Measurements from ENCODE around the gene FUNDC2.

FUNDC2 gene

DNA sequence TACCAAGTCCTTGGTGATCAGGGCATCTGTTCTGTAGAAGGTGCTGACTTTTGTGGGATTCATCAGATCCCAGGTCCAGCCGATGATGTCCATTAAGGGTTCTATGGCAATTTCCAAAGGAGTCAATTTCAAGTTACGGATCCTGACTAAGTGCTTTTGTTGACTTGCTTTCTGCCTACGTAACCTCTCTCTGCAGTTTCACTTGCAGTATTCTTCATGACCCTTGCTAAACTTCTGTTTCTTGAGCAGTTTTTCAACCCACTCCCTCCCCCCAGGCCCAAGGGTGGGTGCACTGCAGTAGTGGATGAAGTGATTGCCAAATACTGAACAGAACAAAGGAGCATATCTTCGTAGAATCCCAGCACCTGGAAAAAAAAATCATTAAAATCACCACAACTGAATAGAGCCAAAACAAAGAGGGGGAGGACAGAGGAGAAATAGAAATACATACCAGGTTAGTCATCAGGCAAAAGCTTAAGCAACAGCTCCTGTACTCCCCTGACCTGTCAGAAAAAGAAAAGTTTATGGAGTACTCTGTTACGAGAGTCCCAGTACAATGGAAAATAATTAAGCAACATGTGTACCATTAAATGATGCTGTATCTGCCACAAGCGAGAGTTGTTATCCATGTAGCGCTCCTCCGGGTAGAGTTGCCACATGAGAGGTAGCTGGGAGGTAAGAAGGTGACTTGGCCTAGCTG lies 38.5 kb downstream of the FUNDC2 start:
- intact Hi-C loops (cut with DNase I) = no loop called here
- no peak for DNase-seq

DNA sequence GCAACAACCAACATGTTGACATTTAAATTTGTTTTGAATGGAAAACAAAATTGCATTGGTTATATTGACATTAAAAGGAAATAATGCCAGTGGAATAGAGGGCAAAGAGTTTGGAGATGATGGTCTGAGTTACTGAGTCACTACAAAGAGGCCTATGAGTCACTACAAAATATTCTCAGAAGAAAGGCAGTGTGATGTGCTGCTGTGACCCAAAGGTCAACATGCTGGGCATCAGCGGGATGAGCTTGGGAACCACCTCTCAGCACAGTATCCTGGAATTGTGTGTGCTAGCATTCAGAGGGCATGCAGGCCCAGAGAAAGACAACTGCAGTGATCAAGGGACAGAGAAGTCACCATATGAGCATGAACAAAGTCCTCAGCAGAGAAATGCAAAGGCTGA lies 41.5 kb downstream of the FUNDC2 start:
- DNase-seq = no peak
- intact Hi-C loops (cut with DNase I) = no loop called here

DNA sequence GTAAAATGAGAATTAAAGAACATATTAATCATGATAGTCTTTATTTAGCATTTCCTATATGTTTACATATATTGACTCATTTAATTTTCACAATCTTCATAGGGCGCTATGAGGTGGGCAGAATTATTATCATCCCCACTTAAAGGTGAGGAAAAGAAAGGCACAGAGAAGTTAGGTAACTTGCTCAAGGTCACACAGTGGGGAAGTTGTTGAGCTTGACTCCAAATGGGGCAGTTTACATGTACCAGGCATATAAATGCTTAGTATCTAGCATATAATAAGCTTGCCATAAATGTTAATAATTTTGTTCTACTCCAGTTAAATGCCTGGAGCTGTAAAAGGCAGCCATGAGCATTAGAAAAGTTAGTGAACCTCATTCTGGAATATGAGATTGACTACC lies 42.8 kb downstream of the FUNDC2 start:
- DNase-seq = no peak
- intact Hi-C loops (cut with DNase I) = no loop called here

DNA sequence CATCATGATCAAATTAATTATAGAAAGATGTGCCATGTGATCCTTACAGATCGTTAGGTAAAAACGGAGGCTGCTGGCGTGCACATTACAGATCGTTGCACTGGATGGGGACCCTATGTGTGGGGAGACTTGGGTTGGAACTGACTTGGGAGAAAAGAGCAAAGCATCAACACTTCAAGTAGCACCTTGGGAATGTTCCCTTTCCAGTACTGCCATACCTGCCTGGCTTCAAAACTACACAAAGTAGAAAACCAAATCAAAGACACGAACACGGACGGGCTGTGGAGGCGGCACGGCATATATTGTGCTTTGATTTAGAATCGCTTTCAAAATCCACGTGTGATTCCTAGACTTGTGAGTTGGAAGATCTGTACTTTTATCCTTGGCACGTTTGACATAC lies 43.4 kb downstream of the FUNDC2 start:
- no peak for DNase-seq
- intact Hi-C loops (cut with DNase I) = loop anchor here (5.0 to 10.0 kb wide), 2 partner anchors 43 to 145 kb away; partner anchors contain the start of genes FUNDC2 and VBP1

DNA sequence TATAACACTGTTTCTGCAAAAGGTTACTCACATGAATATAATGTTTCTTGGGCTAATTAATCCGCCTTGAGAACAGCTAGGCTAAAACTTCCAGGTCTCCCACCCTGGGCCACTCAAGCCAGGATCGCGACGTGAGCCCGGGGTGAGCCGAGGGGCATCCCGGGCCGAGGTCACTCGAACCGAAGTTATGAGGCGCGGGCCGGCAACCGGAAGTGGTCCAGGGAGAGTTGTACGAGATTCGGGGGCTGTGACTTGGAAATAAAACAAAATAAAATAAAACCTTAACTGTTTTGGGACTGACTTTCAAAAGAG lies 44.0 kb downstream of the FUNDC2 start:
- DNase-seq = peak in 2 of 10 donors; percentile 18 to 72
- intact Hi-C loops (cut with DNase I) = loop anchor here (5.0 to 10.0 kb wide), 2 partner anchors 43 to 144 kb away; partner anchors contain the start of genes FUNDC2 and VBP1

DNA sequence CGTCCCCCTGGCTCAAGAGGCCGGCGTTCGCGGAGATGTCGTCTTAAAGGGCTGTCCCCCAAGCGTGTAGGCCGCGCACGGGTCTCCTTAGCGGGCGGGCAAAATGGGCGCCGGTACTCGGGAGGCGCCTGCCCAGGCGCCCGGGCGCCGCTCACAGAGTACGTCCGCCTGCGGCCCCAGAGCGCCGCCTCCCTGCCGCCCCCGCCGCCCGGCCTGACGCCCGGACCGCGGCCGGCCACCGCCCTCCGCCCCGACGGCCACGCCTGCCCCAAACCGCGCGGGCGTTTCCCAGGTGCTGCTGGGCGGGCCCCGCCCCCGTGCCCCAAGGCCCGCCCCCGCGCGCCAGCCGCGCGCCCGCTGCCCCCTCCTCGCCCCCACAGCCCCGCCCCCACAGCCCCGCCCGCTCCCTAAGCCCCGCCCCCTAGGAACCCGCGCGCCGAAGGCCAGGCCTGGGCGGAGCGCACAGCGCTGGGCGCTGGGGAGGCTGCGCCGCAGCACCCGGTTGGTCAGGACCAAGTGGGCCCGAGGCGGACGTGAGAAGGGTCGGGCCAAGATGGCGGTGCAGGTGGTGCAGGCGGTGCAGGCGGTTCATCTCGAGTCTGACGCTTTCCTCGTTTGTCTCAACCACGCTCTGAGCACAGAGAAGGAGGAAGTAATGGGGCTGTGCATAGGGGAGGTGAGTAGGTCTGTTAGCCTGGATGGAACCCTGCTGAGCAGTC lies 44.5 kb downstream of the FUNDC2 start, which contains the start of the genes BRCC3, CMC4 and MTCP1:
Gene BRCC3, plus strand, starts transcription at position 534 of the 719 bp plus-strand sequence. Its CDS starts 20 bp downstream, at position 554.
Gene CMC4, minus strand, starts transcription at position 162 of the 719 bp plus-strand sequence. CDS start 7,113 bp downstream, outside the sequence.
Gene MTCP1, minus strand, starts transcription at position 162 of the 719 bp plus-strand sequence. CDS start 5,126 bp downstream, outside the sequence.
- intact Hi-C loops (cut with DNase I) = loop anchor here (5.0 to 10.0 kb wide), 2 partner anchors 44 to 144 kb away; partner anchors contain the start of genes FUNDC2 and VBP1
- DNase-seq = peak; percentile 63 to 97 (median 76)

DNA sequence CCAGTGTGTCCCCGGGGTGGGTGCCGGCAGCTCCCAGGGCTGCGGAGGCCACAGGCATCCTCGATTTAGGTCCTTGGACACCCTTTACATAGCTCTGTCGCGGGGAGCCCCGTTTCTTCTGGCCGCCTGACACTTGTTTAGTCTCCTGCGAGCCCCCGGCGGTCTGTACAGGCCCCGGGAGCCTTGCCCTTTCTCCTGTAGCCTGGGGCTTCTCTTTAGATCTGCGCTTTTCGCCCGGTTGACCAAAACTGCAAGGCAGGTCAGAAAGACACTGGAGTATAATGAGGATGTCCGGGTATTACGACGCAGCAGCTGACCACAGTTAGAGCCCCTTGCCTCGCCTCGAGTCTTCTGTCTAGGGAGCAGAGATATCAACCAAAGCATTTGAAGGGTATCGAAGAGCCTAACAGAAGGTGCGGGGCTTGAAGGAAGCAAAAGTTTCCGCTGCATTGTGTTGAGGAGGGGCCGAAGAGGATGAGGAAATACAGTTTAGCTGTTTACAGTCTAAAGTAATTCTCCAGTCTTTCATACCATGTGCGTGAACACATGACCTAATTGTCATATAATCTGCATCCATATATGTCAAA lies 45.1 kb downstream of the FUNDC2 start:
- peak in 3 of 10 donors; percentile 13 to 74 (median 13) for DNase-seq
- intact Hi-C loops (cut with DNase I) = loop anchor here (5.0 to 10.0 kb wide), 2 partner anchors 44 to 143 kb away; partner anchors contain the start of genes FUNDC2 and VBP1

DNA sequence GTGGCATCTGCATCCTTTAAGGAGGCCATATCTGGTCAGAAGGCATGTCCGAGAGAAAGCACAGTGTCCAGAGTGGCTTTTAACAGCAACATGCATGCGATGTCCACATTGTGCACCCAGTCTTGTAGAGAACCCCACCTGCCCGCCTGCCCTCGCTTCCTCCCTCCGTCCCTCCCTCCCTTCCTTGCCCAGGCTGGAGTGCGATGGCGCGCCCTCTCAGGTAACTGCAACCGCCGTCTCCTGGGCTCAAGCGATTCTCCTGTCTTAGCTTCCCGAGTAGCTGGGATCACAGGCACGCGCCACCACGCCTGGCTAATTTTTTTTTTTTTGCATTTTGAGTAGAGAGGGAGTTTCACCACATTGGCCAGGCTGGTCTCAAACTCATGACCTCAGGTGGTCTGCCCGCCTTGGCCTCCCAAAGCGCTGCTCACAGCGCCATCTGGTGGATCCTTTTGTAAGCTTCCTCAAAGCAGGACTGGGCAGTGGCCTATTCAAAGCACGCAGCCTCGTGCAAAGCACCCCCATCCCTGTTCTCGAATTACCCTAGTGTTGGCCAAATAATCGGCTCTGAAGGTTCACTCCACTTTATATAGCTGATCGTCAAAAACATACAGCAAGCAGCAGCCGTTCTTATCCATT lies 59.7 kb downstream of the FUNDC2 start:
- intact Hi-C loops (cut with DNase I) = no loop called here
- peak in 2 of 10 donors; percentile 20 to 82 for DNase-seq

DNA sequence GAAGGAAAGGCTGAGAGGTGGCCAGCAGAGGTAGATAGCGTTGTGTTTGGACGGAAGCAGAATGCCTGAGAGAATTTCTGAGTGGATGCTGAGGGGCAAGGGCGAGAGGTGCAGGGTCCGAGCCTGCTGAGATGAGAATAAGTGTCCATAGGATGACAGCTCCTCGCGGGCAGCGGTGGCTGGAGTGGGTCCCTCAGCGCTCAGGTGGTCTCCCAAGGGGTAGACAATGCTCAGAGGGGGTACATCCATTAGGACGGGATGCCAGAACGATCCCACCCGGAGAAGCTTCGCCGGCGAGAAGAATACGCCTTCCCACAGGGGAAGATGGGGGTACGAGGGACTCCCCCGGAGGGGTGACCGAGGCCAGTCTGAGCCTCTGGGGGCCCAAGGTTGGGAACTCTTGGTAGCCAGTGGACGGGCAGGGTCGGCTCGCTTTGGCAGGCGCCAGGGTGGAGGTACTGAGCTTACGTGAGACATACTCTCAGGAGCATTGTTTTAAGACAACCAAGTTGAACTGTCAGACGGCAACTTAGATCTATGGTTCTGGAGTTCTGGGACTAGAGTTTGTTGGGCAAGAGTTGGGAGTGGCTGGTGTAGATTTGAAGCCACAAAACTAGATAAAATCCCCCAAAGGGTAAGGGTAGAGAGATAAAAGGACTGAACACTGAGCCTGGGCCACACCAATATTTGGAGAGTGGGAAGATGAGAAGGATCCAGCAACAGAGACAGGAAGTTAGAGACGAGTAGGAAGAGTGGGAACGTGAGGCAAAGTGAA lies 60.5 kb downstream of the FUNDC2 start:
- intact Hi-C loops (cut with DNase I) = no loop called here
- DNase-seq = peak in 2 of 10 donors; percentile 67 to 79

DNA sequence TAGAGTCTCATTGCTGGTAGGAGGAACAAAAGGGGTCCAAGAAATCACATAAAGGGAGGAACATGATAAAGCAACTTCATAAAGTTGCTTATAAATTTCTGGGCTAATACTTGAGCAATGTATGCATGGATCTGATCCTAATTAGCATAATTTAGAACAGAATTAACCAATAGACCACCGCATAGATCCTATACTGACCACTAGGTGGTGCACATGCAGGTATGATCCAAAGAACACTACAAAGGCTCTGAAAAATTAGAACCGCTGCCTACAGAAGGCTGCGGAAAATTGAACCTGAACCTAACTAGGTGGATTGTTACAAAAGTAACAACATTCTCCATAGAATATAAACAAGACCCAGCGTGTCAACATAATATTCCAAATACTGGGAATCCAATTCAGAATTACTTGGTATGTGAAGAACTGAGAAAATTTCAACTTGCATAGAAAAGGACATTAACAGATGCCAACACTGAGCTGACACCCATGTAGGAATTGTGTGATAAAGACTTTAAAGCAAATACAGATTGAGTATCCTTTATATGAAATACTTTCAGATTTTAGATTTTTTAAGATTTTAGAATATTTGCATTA lies 67.9 kb downstream of the FUNDC2 start:
- DNase-seq = no peak
- intact Hi-C loops (cut with DNase I) = no loop called here

DNA sequence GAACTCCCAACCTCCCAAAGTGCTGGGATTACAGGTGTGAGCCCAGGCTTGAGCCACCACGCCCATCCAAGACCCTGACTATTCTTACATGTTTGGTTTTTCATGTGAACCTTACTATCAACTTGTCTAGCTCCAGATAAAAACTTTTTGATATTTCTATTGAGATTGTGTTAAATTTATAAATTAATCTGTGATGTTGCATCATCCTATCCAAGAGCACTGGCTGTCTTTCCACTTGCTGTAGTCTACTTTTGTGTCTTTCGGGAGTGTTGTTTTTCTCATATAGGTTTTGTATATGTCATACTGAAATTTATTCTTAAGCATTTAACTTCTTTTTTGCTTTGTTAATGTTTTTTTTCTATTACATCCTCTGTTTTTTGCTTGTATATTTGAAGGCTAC lies 79.3 kb downstream of the FUNDC2 start:
- intact Hi-C loops (cut with DNase I) = no loop called here
- no peak for DNase-seq

DNA sequence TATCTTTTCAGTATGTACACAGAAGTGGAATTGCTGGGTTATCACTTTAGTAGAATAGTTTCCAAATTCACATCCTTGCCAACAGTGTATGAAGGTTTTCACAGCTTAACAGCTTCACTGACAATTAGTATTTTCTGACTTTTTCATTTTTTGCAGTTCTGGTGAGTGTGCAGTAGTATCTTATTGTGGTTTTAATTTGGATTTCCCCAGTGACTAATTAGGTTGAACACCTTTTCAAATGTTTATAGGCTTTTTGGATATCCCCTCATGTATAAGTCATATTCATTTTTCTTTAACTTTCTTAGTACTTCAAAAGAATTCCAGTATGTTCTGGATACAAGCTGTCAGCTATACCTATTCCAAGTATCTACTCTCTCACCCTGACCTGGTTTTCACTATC lies 81.8 kb downstream of the FUNDC2 start:
- intact Hi-C loops (cut with DNase I) = no loop called here
- DNase-seq = no peak
